IMR-90 (cell line): ENCODE results near the gene CTRB2. TPM values are rescaled to one million over a fixed set of nuclear protein-coding genes. Genes with fewer than 3 reads are reported as not detected.

Experiments
- ATAC-seq: fragments of 200-7000 bp; cut with Tn5 transposase; 2 replicates; pipeline ENCODE4 v1.9.1; 2020; ENCODE audit warnings: low read depth, mild to moderate bottlenecking, moderate library complexity
- BruUV-seq: library from RNA; stranded (reverse); fragments of 400-500 nt; replicated peaks from 2 replicates; lab custom pipeline; 2021; lab: Mats Ljungman, UMichigan
- CTCF ChIA-PET: fragments of 300-600 bp; formaldehyde crosslinking; extraction: SDS; loops from one replicate; lab custom pipeline; 2021; ENCODE audit warnings: antibody characterized with exemption; lab: Yijun Ruan, JAX
- POLR2A ChIA-PET: fragments of 300-600 bp; sonication (Branson Sonifier 250); formaldehyde crosslinking; loops from one replicate; lab custom pipeline; 2022; ENCODE audit warnings: antibody characterized with exemption; ENCODE audit not compliant: unreplicated experiment; lab: Charles Lee
- DNase-seq: peaks from one replicate; pipeline ENCODE4 v3.0.0; 2013
- H2AFZ ChIP-seq: replicated peaks from 2 replicates; pipeline ENCODE3; 2013; ENCODE audit warnings: low read length, mild to moderate bottlenecking; ENCODE audit not compliant: poor library complexity
- H2AK5ac ChIP-seq: 2 replicates; pipeline ENCODE4 v1.6.1; 2013; ENCODE audit warnings: low read depth, low read length, inconsistent platforms
- H2AK9ac ChIP-seq: replicated peaks from 2 replicates; pipeline ENCODE3; 2013; ENCODE audit warnings: mild to moderate bottlenecking, low read depth, low read length, moderate library complexity; ENCODE audit not compliant: poor library complexity
- H2BK120ac ChIP-seq: 2 replicates; pipeline ENCODE4 v1.6.1; 2013; ENCODE audit warnings: low read depth, low read length, inconsistent platforms
- H2BK15ac ChIP-seq: 3 replicates; pipeline ENCODE4 v1.6.1; 2013; ENCODE audit warnings: low read depth, low read length, inconsistent platforms
- H2BK20ac ChIP-seq: 2 replicates; pipeline ENCODE4 v1.6.1; 2013; ENCODE audit warnings: low read depth, mild to moderate bottlenecking, inconsistent platforms, low read length, moderate library complexity
- H2BK5ac ChIP-seq: 2 replicates; pipeline ENCODE4 v1.6.1; 2013; ENCODE audit warnings: mild to moderate bottlenecking, low read depth, low read length, inconsistent platforms; ENCODE audit not compliant: poor library complexity, severe bottlenecking
- H3K14ac ChIP-seq: replicated peaks from 2 replicates; pipeline ENCODE4 v1.6.1; 2013; ENCODE audit warnings: low read depth, low read length, inconsistent platforms
- H3K18ac ChIP-seq: 2 replicates; pipeline ENCODE4 v1.6.1; 2013; ENCODE audit warnings: low read depth, low read length, control low read depth
- H3K23ac ChIP-seq: 2 replicates; pipeline ENCODE4 v1.6.1; 2013; ENCODE audit warnings: low read depth, low read length, inconsistent platforms
- H3K27ac ChIP-seq: 2 replicates; pipeline ENCODE4 v1.5.1; 2013; ENCODE audit warnings: mild to moderate bottlenecking, control low read depth, low read length; ENCODE audit not compliant: insufficient read depth
- H3K27me3 ChIP-seq: 2 replicates; pipeline ENCODE4 v1.6.1; 2013; ENCODE audit warnings: low read length; ENCODE audit not compliant: control insufficient read depth, insufficient read depth
- H3K36me3 ChIP-seq: 2 replicates; pipeline ENCODE4 v1.6.1; 2013; ENCODE audit warnings: low read length, mixed read lengths; ENCODE audit not compliant: control insufficient read depth, insufficient read depth
- H3K4ac ChIP-seq: 2 replicates; pipeline ENCODE4 v1.6.1; 2013; ENCODE audit warnings: low read depth, low read length, inconsistent platforms
- H3K4me1 ChIP-seq: 2 replicates; pipeline ENCODE4 v1.6.1; 2013; ENCODE audit warnings: low read length, mixed read lengths; ENCODE audit not compliant: control insufficient read depth, insufficient read depth
- H3K4me2 ChIP-seq: 2 replicates; pipeline ENCODE4 v1.6.1; 2013; ENCODE audit warnings: low read depth, mild to moderate bottlenecking, control low read depth, low read length, moderate library complexity
- H3K4me3 ChIP-seq: 2 replicates; pipeline ENCODE4 v1.5.1; 2013; ENCODE audit warnings: low read depth, mild to moderate bottlenecking, control low read depth, low read length, moderate library complexity; ENCODE audit not compliant: insufficient read depth
- H3K56ac ChIP-seq: 2 replicates; pipeline ENCODE4 v1.6.1; 2013; ENCODE audit warnings: low read length, inconsistent platforms; ENCODE audit not compliant: insufficient read depth; ENCODE audit errors: extremely low read depth
- H3K79me1 ChIP-seq, 2 experiments: 2 replicates each; pipeline ENCODE4 v1.6.1; 2013; ENCODE audit warnings: low read length in 2 of 2, inconsistent platforms in 1 of 2, low read depth in 1 of 2
- H3K9ac ChIP-seq: 2 replicates; pipeline ENCODE4 v1.6.1; 2013; ENCODE audit warnings: low read depth, low read length, control low read depth
- H3K9me1 ChIP-seq: 2 replicates; pipeline ENCODE4 v1.6.1; 2013; ENCODE audit warnings: low read length, inconsistent platforms; ENCODE audit not compliant: insufficient read depth
- H3K9me3 ChIP-seq: 2 replicates; pipeline ENCODE4 v1.6.1; 2013; ENCODE audit warnings: low read length; ENCODE audit not compliant: control insufficient read depth, insufficient read depth
- H4K20me1 ChIP-seq: 2 replicates; pipeline ENCODE4 v1.6.1; 2013; ENCODE audit warnings: low read length, inconsistent platforms; ENCODE audit not compliant: insufficient read depth
- H4K5ac ChIP-seq: 2 replicates; pipeline ENCODE4 v1.6.1; 2013; ENCODE audit warnings: mild to moderate bottlenecking, low read depth, low read length, control low read depth
- H4K8ac ChIP-seq, 2 experiments: 2 replicates each; pipeline ENCODE4 v1.6.1; 2013; ENCODE audit warnings: low read depth in 2 of 2, low read length in 2 of 2, control low read depth in 1 of 2, inconsistent platforms in 1 of 2
- H4K91ac ChIP-seq: 2 replicates; pipeline ENCODE4 v1.6.1; 2013; ENCODE audit warnings: low read depth, low read length, inconsistent platforms; ENCODE audit not compliant: insufficient read depth
- BHLHE40 ChIP-seq: fragments of 150-350 bp; IDR thresholded peaks from 2 replicates; pipeline ENCODE4 v1.6.1; 2016; ENCODE audit warnings: mild to moderate bottlenecking, low read depth, low read length
- CEBPB ChIP-seq: IDR thresholded peaks from 2 replicates; pipeline ENCODE4 v1.6.1; 2012; ENCODE audit warnings: low read depth, low read length, improper control_type of control experiment
- CHD1 ChIP-seq: IDR thresholded peaks from 2 replicates; pipeline ENCODE4 v1.6.1; 2012; ENCODE audit warnings: low read depth, low read length, improper control_type of control experiment
- CTCF ChIP-seq: conservative IDR thresholded peaks from 2 replicates; pipeline ENCODE4 v1.5.1; 2012; ENCODE audit warnings: mild to moderate bottlenecking, low read depth, low read length, improper control_type of control experiment
- ELK1 ChIP-seq: fragments of 150-350 bp; IDR thresholded peaks from 2 replicates; pipeline ENCODE4 v1.6.1; 2016; ENCODE audit warnings: low read depth, mild to moderate bottlenecking, low read length, moderate library complexity, borderline replicate concordance
- FOS ChIP-seq: fragments of 150-350 bp; IDR thresholded peaks from 2 replicates; pipeline ENCODE4 v1.6.1; 2016; ENCODE audit warnings: low read depth, low read length
- MAFK ChIP-seq: IDR thresholded peaks from 2 replicates; pipeline ENCODE4 v1.6.1; 2012; ENCODE audit warnings: low read depth, low read length, improper control_type of control experiment
- MAZ ChIP-seq: IDR thresholded peaks from 2 replicates; pipeline ENCODE4 v1.6.1; 2012; ENCODE audit warnings: low read depth, mild to moderate bottlenecking, low read length, improper control_type of control experiment, moderate library complexity, borderline replicate concordance
- MXI1 ChIP-seq: IDR thresholded peaks from 2 replicates; pipeline ENCODE4 v1.6.1; 2012; ENCODE audit warnings: low read depth, mild to moderate bottlenecking, low read length, moderate library complexity, borderline replicate concordance
- NFE2L2 ChIP-seq: fragments of 150-350 bp; IDR thresholded peaks from 2 replicates; pipeline ENCODE4 v1.6.1; 2016; ENCODE audit warnings: low read depth, mild to moderate bottlenecking, low read length
- POLR2A ChIP-seq: IDR thresholded peaks from 2 replicates; pipeline ENCODE4 v1.6.1; 2012; ENCODE audit warnings: mild to moderate bottlenecking, low read depth, low read length
- RAD21 ChIP-seq: IDR thresholded peaks from 2 replicates; pipeline ENCODE4 v1.6.1; 2012; ENCODE audit warnings: low read length, improper control_type of control experiment
- RCOR1 ChIP-seq: IDR thresholded peaks from 2 replicates; pipeline ENCODE4 v1.6.1; 2012; ENCODE audit warnings: mild to moderate bottlenecking, low read length, improper control_type of control experiment; ENCODE audit not compliant: insufficient replicate concordance
- RFX5 ChIP-seq: IDR thresholded peaks from 2 replicates; pipeline ENCODE4 v1.8.0; 2012; ENCODE audit warnings: low read depth, mild to moderate bottlenecking, low read length, moderate library complexity
- SMC3 ChIP-seq: fragments of 150-350 bp; IDR thresholded peaks from 2 replicates; pipeline ENCODE4 v1.6.1; 2016; ENCODE audit warnings: low read depth, mild to moderate bottlenecking, antibody characterized with exemption, low read length, moderate library complexity
- USF2 ChIP-seq: fragments of 150-350 bp; IDR thresholded peaks from 2 replicates; pipeline ENCODE4 v1.6.1; 2017; ENCODE audit warnings: mild to moderate bottlenecking, antibody characterized with exemption, low read length, low read depth
- WGBS, 2 experiments: methylation state at CpG; one replicate each; pipeline versions ENCODE4 v1.1.5 to v1.1.7; 2013; ENCODE audit warnings: missing lambda C conversion rate in 2 of 2; ENCODE audit not compliant: insufficient read length in 1 of 2; ENCODE audit errors: extremely low coverage in 2 of 2; 5-methylcytosine and 5-hydroxymethylcytosine counted together
- dilution Hi-C: fragments of 300-500 bp; cut with HindIII; formaldehyde crosslinking; loops from one replicate; pipeline ENCODE4 v1.14.3; 2018; ENCODE audit warnings: low sequenced_read_pairs; ENCODE audit not compliant: unreplicated experiment
- in situ Hi-C: fragments of 300-500 bp; cut with MboI; formaldehyde crosslinking; loops from 3 replicates; pipeline ENCODE4 v1.14.3; 2019; ENCODE audit warnings: low sequenced_read_pairs, inconsistent platforms, mixed read lengths
- intact Hi-C: fragments of 100-400 bp; cut with micrococcal nuclease; formaldehyde crosslinking; loops from 2 replicates; pipeline ENCODE4 v1.10.0; 2022
- polyA plus RNA-seq, 3 experiments: library from polyadenylated mRNA; depleted of rRNA; stranded (reverse); fragments of >200 nt; gene quantifications; 2 replicates each; pipeline ENCODE4 v1.2.3, GENCODE V29; 2012; ENCODE audit warnings: low replicate concordance in 1 of 3
- total RNA-seq: library from RNA; depleted of rRNA; stranded (reverse); fragments of >200 nt; gene quantifications from 2 replicates; pipeline ENCODE4 v1.2.3, GENCODE V29; 2012

CTRB2 gene
- total and polyA plus RNA-seq, 2 of the 4 experiments (the other 2 are of a cell fraction): not detected

- Histone ChIP-seq H4K8ac (no peak overlapping the region), H3K79me1 (no peaks in the 10 kb centered on the region), H2AK9ac (no peak overlapping the region), H3K4me2 (no peak overlapping the region), H2BK5ac (no peak overlapping the region), H2BK15ac (no peak overlapping the region), H2BK20ac (no peak overlapping the region), H4K5ac (no peak overlapping the region), H3K9me1 (no peaks in the 10 kb centered on the region), H3K23ac (no peak overlapping the region), H4K20me1 (no peaks in the 10 kb centered on the region), H3K4me1 (no peaks in the 10 kb centered on the region), H3K18ac (no peak overlapping the region), H3K4ac (no peak overlapping the region), H3K9me3 (peaks cover 24% of the 10 kb centered on the region), H3K36me3 (no peaks in the 10 kb centered on the region), H4K91ac (no peak overlapping the region), H3K27me3 (no peaks in the 10 kb centered on the region), H3K14ac (no peak overlapping the region), H3K4me3 (no peak overlapping the region), H3K56ac (no peak overlapping the region), H2BK120ac (no peak overlapping the region), H2AK5ac (no peak overlapping the region), H3K9ac (no peak overlapping the region), H2AFZ (no peak overlapping the region), H3K27ac (no peak overlapping the region)
- DNase-seq: no peak
- in situ Hi-C loops (no loop called here), dilution Hi-C loops (no loop called here), intact Hi-C loops (no loop called here)
- no TSS peak for BruUV-seq
- ATAC-seq: no peak
- no CpG with 5 or more reads among the region's 6 CpGs for WGBS, 2 experiments
- TF ChIP-seq USF2: no peak
- no peak for TF ChIP-seq MXI1
- no peak for TF ChIP-seq NFE2L2
- no peak for TF ChIP-seq CEBPB
- TF ChIP-seq RAD21: no peak
- TF ChIP-seq CHD1: no peak
- TF ChIP-seq MAZ: no peak
- TF ChIP-seq MAFK: no peak
- no peak for TF ChIP-seq CTCF
- no peak for TF ChIP-seq RCOR1
- no peak for TF ChIP-seq FOS
- no peak for TF ChIP-seq POLR2A
- no peak for TF ChIP-seq RFX5
- TF ChIP-seq SMC3: no peak
- no peak for TF ChIP-seq BHLHE40
- TF ChIP-seq ELK1: no peak
- POLR2A ChIA-PET: no interaction called here
- CTCF ChIA-PET: no interaction called here
Measured at GRCh38 chr16:75179208-75179607, 27.8 kb downstream of the CTRB2 start.
